ENCODE measurements around the gene PRDX5.

Gene PRDX5

DNA sequence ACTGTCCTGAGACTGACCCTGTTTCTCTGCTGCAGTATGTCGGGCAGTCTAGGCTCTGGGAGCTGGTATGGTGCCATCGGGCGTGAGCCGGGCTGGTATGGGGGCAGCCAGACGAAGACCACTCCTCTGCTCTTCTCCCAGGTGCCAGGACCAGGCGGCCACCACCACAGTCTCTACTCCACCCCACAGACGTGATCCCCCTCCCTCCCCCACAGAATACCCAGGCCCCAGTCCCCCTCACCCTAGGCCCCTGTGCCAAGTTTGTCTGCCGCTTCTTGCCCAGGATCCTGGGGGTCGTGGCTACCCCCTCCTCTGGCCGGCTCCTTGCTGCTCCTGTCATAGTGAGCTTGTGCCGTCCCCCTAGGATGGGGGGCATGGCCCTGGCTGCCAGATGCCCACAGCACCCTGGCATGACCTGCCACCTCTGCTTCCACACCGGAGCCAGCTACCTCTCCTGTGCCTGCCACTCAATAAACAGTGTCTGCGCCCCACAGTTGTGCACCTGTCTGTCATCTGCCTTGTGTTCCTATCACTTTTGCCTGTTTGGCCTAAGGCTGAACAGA, 28.8 kb upstream of the PRDX5 start:
- no peak for DNase-seq (ENCODE audit: low spot score)

- DNase-seq (ENCODE audit: low spot score): no peak
These were observed 27.3 kb upstream of the PRDX5 start for GRCh38 chr11:64290352-64291261.

DNA sequence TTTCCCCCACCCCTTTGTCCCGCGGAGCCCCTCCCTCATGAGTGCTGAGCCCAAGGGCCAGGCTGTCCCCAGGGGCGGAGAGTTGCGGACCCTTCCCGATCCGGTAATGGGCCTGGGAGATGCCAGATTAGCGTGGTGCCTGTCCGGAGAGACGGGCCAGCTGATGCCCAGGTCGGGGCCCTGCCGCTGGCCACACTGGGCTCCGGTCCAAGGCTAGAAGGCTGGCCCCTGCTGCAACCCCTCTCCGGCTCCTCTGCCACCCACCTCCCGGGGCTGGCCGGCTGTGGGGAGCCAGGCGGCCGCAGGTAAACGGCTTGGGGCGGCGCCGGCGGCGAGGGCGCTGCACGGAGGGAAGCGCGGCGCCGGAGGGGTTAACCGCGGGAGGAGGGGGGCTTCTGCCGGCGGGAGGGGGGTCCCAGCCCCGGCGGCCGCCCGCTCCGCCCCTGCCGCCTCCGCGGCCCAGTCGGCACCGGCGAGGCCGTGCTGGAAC, 26.6 kb upstream of the PRDX5 start, which contains the start of gene KCNK4:
Gene KCNK4 (plus strand): TSS at position 41 of the 490 bp plus-strand sequence. CDS start 1,717 bp downstream, outside the sequence.
- no peak for DNase-seq (ENCODE audit: low spot score)

DNA sequence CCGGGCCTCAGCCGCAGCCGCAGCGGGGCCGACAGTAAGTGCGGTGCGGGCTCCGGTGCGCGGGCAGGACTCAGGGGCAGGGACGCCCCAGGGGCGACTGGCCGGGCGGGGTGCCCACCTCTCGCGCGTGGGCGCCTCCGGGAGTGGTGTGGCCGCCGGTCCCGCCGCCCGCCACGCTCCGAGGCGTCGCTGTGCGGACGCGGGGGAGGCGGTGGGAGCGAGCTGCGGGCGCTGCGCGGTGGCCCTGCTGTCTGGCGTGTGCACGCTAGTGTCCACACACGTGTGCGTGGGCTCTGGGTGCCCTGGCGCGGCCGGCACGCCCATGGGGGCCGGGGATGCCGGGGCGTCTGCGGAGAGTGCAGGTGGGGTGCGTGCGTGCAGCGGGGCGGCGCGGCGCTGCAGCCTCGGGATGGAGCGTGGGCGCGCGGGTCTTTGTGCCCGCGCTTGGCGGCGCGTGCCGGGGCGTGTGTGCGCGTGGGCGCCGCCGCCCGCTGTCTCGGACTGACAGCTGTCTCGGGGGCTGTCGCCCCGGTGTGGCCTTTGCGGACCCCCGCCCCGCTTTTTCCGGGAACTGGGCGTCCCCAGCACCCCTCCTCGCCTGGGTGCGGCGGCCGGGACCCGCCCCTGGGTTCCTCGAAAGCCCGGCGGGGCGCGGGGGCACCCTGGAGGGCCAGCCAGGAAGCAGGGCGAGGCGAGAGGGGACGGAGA, 26.0 kb upstream of the PRDX5 start:
- DNase-seq (ENCODE audit: low spot score): no peak

GRCh38 chr11:64292460-64293254, 25.3 kb upstream of the PRDX5 start:
- no peak for DNase-seq (ENCODE audit: low spot score)

- DNase-seq (ENCODE audit: low spot score): no peak
These were observed 23.1 kb upstream of the PRDX5 start for GRCh38 chr11:64294774-64295173.

GRCh38 chr11:64295760-64296159, 22.2 kb upstream of the PRDX5 start:
- no peak for DNase-seq (ENCODE audit: low spot score)

- DNase-seq (ENCODE audit: low spot score): no peak
These were observed 21.7 kb upstream of the PRDX5 start for GRCh38 chr11:64296236-64296635.

DNA sequence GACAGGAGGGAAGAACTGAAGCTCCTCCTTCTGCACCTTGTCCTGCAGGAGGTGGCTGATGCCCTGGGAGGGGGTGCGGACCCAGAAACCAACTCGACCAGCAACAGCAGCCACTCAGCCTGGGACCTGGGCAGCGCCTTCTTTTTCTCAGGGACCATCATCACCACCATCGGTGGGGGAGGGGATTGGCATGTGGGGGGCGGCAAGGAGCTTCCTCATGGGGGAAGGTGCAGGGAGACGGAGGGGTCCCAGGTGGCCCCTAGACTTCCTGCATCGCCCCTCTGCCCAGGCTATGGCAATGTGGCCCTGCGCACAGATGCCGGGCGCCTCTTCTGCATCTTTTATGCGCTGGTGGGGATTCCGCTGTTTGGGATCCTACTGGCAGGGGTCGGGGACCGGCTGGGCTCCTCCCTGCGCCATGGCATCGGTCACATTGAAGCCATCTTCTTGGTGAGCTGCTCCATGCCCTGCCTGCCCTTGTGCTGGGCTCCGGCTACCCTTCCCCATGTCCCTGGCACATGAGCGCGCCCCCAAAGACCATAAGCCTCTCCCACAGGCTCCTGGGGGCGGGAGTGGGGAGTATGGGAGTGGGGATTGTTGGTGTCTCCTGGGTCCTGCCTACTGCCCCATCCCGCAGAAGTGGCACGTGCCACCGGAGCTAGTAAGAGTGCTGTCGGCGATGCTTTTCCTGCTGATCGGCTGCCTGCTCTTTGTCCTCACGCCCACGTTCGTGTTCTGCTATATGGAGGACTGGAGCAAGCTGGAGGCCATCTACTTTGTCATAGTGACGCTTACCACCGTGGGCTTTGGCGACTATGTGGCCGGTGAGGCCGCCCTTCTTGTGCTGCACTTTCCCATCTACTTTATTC, 20.9 kb upstream of the PRDX5 start:
- DNase-seq (ENCODE audit: low spot score): no peak

DNA sequence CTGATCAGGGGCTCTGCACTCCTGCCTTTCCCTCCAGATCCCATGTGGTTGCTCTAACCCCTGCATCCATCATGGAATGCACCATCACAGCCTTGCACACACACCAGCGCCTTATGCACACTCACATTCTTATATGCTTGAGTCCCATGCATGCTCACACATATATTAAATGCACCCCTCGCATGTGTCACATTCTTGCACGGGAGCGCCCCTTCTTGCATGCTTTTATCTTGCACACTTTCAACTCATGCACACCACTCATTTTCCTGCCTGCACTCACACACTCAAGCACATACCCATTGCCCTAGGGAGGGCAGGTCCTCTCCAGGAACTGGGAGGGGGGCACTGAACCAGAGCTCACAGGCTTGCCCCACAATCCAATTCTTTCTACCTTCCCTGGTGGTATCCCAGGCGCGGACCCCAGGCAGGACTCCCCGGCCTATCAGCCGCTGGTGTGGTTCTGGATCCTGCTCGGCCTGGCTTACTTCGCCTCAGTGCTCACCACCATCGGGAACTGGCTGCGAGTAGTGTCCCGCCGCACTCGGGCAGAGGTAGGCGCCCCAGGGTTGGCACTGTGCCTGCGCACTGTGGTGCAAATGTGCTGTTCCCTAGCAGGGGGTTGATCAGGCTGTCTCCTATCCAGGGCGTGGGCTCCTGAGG, 20.1 kb upstream of the PRDX5 start:
- DNase-seq (ENCODE audit: low spot score): no peak

- DNase-seq (ENCODE audit: low spot score): no peak
These were observed 18.7 kb upstream of the PRDX5 start for GRCh38 chr11:64298966-64299846.

DNA sequence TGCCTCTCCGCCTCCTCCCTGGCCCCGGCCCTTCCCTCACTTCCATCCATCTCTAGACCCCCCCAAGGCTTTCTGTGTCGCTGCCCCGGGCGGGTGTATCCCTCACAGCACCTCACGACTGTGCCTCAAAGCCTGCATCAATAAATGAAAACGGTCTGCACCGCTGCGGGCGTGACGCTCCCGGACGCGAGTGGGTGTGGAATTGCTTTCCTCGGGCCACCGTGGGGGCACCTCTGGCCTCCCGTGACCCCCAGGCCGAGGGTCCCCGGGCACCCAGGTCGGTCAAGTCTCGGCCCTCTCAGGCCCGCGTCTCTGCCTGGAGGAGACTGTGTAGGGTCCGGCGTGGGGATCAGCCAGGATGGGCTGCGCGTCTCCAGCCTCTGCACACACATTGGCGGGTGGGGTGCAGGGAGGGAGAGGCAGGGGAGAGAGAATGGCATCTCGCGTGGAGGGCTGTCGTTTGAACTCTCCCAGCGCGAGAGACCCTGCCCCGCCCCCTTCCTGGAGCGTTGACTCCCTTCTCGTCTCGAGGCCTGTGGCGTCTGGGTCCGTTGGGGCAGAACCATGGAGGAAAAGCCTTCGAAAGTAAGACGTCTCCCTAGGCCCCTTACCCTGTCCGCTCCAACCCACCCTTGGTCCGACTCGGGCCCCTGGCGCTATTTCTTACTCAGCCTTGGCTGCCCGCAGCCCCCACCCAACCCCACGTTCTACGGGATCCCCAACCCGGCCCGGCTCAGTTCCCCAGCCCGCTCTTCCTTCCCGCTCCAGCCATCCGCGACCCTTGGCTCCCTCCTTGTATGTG, 17.9 kb upstream of the PRDX5 start, which contains the start of gene CATSPERZ:
Gene CATSPERZ (plus strand): TSS at position 512 of the 802 bp plus-strand sequence. CDS start 53 bp downstream, at position 565.
- no peak for DNase-seq (ENCODE audit: low spot score)

- DNase-seq (ENCODE audit: low spot score): no peak
These were observed 14.6 kb upstream of the PRDX5 start for GRCh38 chr11:64303109-64304031.

GRCh38 chr11:64304032-64304315, 13.9 kb upstream of the PRDX5 start:
- DNase-seq (ENCODE audit: low spot score): no peak

GRCh38 chr11:64304316-64305072, 13.4 kb upstream of the PRDX5 start:
- DNase-seq (ENCODE audit: low spot score): peak; percentile 92

DNA sequence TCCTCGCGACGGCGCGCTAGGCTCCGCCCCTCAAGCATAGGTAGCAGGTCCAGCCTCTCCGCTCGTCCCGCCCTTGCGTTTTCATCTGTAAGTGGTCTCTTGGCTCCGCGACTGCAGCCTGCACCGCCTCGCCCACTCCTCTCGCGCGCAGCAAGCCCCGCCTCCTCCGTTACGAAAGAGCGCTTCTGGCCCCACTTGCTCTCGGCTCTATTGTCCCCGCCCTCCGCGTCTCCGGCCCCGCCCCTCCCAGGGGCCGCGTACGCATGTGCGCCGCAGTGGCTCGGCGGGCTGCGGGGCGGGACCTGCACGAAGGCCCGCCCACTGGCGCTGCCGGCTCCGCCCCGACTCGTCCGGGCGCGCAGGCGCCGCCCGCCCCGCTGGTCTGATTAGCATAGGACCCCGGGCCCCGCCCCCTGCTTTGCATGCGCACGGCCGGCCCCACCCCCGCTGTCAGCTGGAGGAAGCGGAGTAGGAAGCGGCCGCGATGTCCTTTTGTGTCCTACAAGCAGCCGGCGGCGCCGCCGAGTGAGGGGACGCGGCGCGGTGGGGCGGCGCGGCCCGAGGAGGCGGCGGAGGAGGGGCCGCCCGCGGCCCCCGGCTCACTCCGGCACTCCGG, 12.7 kb upstream of the PRDX5 start, which contains the start of gene ESRRA:
Gene ESRRA (plus strand): TSS at position 450 of the 616 bp plus-strand sequence. CDS start 1,656 bp downstream, outside the sequence.
- peak; percentile 99 for DNase-seq (ENCODE audit: low spot score)

Data from SK-N-DZ (cell line).